Activated CD8-positive, alpha-beta memory T cell treated with anti-CD3 and anti-CD28 coated beads for 36 hours (primary cell): Measurements from ENCODE around the gene TAS2R46. TPM values are rescaled to one million over a fixed set of nuclear protein-coding genes. Genes with fewer than 3 reads are reported as not detected.
"Not testable (repeated sequence)": the region's sequence is repeated elsewhere in the genome, so short reads cannot be mapped to it uniquely, and the experiment has no call there.

Source experiments
- CTCF ChIA-PET: fragments of 350-600 bp; sonication (Branson Sonifier 250); formaldehyde crosslinking; loops from one replicate; lab custom pipeline; 2021; ENCODE audit warnings: antibody characterized with exemption; lab: Charles Lee
- POLR2A ChIA-PET: fragments of 350-600 bp; sonication (Branson Sonifier 250); formaldehyde crosslinking; loops from one replicate; lab custom pipeline; 2021; ENCODE audit warnings: antibody characterized with exemption; lab: Charles Lee
- total RNA-seq, 2 experiments: library from RNA; stranded (reverse); gene quantifications; one replicate each; pipeline ENCODE4 v1.2.3, GENCODE V29; 2021

TAS2R46 gene
- total RNA-seq, 2 experiments from 2014 or later, result 0.34 to 0.38 TPM

DNA sequence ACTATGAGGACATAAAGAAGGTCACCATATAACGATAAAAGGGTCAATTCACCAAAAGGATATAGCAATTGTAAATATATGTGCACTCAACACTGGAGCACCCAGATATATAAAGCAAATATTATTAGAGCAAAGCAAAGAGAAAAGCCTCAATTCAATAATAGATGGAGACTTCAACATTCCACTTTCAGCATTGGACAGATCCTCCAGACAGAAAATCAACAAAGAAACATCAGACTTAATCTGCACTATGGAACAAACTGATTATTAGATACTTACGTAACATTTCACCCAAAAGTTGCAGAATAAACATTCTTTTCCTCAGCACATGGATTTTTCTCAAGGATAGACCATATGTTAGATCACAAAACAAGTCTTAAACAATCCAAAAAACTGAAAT is 20.7 kb downstream of the TAS2R46 start:
- POLR2A ChIA-PET, CTCF ChIA-PET: not testable (repeated sequence)

DNA sequence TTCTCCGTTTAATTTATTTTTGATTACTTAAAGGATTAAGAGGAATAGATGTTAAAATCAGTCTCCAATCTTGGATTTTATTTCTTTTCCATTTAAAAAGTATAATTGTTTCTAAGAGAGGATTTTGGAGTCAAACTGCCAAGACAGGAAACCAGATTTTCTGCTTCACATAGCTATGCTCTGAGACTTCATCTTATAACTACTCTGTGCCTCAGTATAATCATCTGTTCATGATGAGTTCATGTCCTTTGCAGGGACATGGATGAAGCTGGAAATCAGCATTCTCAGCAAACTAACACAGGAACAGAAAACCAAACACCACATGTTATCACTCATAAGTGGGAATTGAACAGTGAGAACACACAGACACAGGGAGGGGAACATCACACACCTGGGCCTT is 21.9 kb downstream of the TAS2R46 start:
- ChIA-PET CTCF (no interaction called here), POLR2A (no interaction called here)

DNA sequence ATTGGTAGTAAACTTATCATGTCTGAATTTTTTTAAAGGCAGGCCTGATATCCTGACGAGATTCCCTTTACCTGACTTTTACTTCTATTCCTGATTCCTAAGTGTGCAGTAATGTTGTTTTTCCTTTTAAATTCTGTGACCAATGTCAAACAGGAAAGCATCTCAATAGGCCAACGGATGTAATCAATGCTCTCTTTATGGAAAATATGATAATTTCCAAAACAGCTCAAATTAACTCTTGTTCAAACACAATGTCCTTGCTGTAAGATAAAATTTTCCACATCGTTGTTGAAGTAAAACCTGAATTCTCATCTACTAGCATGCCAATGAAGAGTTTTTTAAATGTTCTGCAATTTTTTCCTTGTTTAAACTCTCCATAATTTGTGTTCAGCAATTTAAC is 22.9 kb downstream of the TAS2R46 start:
- ChIA-PET CTCF (no interaction called here), POLR2A (no interaction called here)

DNA sequence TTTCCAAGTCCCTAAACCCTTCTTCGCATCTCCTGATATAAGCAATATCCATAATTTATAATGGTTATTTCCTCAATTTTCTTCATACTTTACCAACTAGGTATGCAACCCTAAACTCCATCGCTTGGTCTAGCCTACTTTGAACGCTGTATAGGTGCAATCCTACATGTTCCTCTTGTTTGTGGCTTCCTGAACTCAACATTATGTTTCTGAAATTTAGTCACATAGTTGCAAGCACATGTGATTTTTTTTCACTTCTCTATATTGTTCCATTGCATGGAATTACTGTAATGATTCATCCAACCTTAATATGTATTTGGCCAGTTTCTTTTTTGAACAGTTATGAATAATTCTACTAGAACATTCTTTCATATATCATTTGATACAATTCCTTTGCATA is 28.1 kb downstream of the TAS2R46 start:
- POLR2A ChIA-PET, CTCF ChIA-PET: not testable (repeated sequence)

DNA sequence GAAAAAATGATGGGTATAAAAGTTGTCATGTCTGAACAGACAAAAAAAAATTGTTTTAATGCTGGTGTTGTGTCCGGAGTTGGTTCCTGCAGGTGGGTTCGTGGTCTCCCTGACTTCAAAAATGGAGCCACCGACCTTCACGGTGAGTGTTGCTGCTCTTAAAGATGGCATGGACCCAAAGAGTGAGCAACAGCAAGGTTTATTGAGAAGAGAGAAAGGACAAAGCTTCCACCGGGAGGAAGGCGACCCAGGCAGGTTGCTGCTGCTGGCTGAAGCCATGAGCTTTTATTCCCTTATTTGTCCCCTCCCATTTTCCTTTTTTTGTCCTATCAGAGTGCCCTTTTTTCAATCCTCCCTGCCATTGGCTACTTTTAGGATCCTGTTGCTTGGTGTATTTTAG is 30.8 kb downstream of the TAS2R46 start, which contains the start of gene TAS2R31:
Gene TAS2R31 (minus strand): TSS at position 101 of the 400 bp plus-strand sequence. CDS start 72 bp downstream, at position 29.
- ChIA-PET POLR2A (no interaction called here), CTCF (no interaction called here)

DNA sequence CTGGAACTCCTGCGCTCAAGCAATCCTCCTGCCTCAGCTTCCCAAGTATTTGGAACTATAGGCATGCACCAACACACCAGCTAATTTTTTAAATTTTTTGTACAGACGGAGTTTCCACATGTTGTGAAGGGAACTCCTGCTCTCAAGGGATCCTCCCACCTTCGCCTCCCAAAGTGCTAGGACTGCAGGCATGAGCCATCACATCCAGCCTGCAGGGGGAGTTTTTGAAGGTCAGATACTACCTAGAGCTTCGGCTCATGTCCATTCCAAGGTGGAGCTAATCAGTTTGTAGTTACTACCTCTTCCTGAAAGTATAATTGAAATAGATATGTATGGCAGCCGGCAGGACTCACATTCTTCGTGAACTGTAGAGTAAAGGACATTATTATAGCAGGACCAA is 36.0 kb downstream of the TAS2R46 start:
- CTCF ChIA-PET, result no interaction called here
- POLR2A ChIA-PET, result no interaction called here

DNA sequence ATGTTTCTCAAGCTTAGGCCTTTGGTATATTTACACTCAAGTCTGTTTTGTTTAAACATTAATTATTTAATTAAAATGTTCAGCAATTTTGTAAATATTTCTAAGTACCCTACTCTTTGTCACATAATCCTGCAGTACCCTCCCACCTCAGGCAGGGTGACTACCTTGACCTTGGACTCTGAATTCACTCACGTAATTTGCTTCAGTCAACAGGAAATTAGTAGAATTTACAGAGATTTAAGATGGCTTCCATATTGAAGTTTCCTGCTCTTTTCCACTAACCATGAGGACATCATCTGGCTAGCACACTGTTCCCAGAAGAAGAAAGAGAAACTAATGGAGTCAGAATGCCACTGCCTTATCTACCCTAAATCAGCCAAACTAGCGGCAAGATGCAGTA is 38.7 kb downstream of the TAS2R46 start:
- CTCF ChIA-PET, result no interaction called here
- POLR2A ChIA-PET, result no interaction called here

DNA sequence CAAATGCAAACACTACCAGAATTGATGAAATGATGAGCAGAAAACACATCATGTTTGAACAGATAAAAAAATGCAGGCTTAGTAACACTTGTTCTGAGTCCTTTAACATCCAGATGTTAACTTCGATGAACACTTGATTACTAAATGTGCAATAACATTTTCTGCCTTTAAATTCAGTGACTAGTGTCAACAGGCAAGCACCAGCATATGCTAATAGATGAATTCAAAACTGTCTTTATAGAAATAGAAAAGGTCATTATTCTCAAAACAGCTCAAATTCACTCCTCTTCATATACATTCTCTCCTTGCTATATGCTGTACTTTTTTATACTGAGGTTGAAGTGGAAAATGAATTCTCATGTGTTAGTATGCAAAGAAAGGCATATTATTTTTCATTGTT is 39.6 kb downstream of the TAS2R46 start, which contains the start of gene TAS2R19:
Gene TAS2R19 (minus strand): TSS at position 101 of the 400 bp plus-strand sequence. CDS start 49 bp downstream, at position 52.
- ChIA-PET CTCF (no interaction called here), POLR2A (no interaction called here)

DNA sequence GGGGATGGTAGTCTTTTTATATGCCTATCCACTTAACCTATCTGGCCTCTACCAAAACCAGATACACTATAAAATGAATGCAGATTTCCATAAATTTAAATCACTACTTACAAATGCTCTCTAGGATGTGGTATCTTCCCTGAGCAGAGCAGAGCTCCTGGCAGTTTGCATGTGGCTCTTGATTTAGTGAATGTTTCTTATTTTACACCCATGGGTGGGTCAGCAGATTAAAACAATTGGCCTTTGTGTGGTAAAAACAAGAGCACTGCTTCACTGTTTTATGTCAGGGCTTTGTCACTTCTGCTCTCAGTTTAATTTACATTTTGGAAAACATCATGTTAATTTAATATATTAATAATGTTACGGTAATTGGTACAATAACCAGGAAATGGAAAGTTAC is 45.2 kb downstream of the TAS2R46 start:
- POLR2A ChIA-PET, result no interaction called here
- CTCF ChIA-PET, result no interaction called here

DNA sequence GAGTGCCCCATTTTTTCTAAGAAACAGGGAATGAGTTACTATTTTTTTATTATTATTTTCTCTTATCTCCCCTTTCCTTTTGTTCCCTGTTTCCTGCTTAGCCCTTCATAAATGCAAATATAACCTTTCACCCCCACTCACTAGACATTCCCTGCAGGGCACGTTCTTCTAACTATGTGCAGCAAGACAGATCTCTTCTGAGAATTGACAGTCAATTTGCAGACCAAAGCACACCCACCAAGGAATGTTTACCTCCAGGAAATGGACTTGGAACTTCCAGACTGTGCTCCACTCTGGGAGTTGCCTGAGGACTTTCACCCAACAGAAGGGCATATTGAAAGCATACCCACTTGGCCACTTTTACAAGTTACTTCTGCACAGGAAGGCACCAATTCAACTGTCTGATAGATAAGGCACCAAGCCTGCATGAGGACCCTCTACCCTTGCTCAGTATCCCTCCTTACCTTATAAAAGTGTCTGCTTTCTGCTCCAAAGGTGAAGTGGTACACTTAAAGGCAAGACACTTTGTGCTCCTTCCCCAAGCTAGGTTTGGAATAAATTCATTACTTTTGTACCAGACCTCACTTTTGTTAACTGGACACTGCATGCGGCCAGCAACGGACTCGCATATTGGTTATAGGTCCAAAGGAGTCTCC is 46.2 kb downstream of the TAS2R46 start:
- ChIA-PET CTCF (no interaction called here), POLR2A (no interaction called here)

DNA sequence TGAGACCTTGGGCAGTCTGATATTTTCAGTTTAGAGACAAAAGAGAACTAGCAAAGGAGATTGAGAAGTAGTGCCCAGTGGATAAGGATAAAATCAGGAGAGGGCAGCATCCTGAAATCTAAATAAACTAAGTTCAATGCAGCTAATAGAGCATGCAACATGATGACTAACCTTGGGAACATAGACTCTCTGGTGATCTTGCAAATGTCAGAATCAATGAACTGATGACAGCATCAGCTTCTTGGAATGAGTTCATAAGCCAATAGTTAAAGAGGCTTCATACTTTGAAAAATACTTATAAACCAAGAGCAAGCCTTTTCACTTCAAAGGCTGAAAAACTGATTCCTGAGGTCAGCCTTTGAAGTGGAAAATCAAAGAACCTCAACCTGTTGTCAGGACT is 47.9 kb downstream of the TAS2R46 start:
- ChIA-PET POLR2A (no interaction called here), CTCF (no interaction called here)

Other genes with a start within 250 kb of the TAS2R46 start
- gene TAS2R10, start 235.9 kb downstream of the TAS2R46 start, total RNA-seq, result under 1 TPM in 1 of 2 experiments, not detected in 1; 0.36 TPM
- 1 to 10 TPM in 1 of 2 experiments, under 1 TPM in 1; 0.80 to 1.0 TPM for gene PRR4, start 212.8 kb downstream of the TAS2R46 start, total RNA-seq
- 1 to 10 TPM; 6.0 to 9.3 TPM for gene PRH1, start 178.0 kb downstream of the TAS2R46 start, total RNA-seq
- gene TAS2R13, start 152.7 kb downstream of the TAS2R46 start, total RNA-seq, result under 1 TPM; 0.10 to 0.21 TPM
- not detected for gene PRH2, start 133.1 kb downstream of the TAS2R46 start, total RNA-seq
- gene TAS2R14, start 123.0 kb downstream of the TAS2R46 start, total RNA-seq, result under 1 TPM; 0.69 to 0.84 TPM
- under 1 TPM; 0.19 to 0.42 TPM for gene TAS2R50, start 75.4 kb downstream of the TAS2R46 start, total RNA-seq
- gene TAS2R20, start 64.0 kb downstream of the TAS2R46 start, total RNA-seq, result under 1 TPM; 0.38 to 0.89 TPM
- gene TAS2R19, start 39.7 kb downstream of the TAS2R46 start, total RNA-seq, result 1 to 10 TPM in 1 of 2 experiments, under 1 TPM in 1; 0.80 to 1.1 TPM
- gene TAS2R31, start 30.9 kb downstream of the TAS2R46 start, total RNA-seq, result 1 to 10 TPM; 1.0 to 1.2 TPM
- not detected for gene TAS2R43, start 30.0 kb upstream of the TAS2R46 start, total RNA-seq
- 1 to 10 TPM in 1 of 2 experiments, under 1 TPM in 1; 0.80 to 1.0 TPM for gene TAS2R30, start 72.3 kb upstream of the TAS2R46 start, total RNA-seq
- 10 to 100 TPM; 10.1 to 10.2 TPM for gene SMIM10L1, start 108.9 kb upstream of the TAS2R46 start, total RNA-seq
- gene TAS2R42, start 124.6 kb upstream of the TAS2R46 start, total RNA-seq, result not detected
- gene PRB3, start 207.4 kb upstream of the TAS2R46 start, total RNA-seq, result not detected
- gene PRB4, start 248.1 kb upstream of the TAS2R46 start, total RNA-seq, result not detected